Tibial nerve (tissue), 4 donors: Measurements from ENCODE around the gene GPR25. TPM values are rescaled to one million over a fixed set of nuclear protein-coding genes. Genes with fewer than 3 reads are reported as not detected.

Source experiments
- DNase-seq, 2 donors: peaks; one replicate each; pipeline ENCODE4 v3.0.0-alpha.2; 2019; ENCODE audit warnings: low spot score in 2 of 2
- H3K27ac ChIP-seq, 4 donors: fragments of 200-600 bp; sonication (generic) in 3 of 4; one replicate each; pipeline ENCODE4 v1.5.1; 2017 to 2019; ENCODE audit warnings: mild to moderate bottlenecking in 1 of 4
- H3K27me3 ChIP-seq, 2 donors: fragments of 200-600 bp; sonication (generic) in 1 of 2; one replicate each; pipeline versions ENCODE4 v1.5.1 to v1.6.0; 2017 to 2019
- H3K36me3 ChIP-seq, 3 donors: fragments of 200-600 bp; sonication (generic); one replicate each; pipeline ENCODE4 v1.5.1; 2018 to 2019
- H3K4me1 ChIP-seq, 4 donors: fragments of 200-600 bp; sonication (generic) in 3 of 4; one replicate each; pipeline ENCODE4 v1.5.1; 2017 to 2019
- H3K4me3 ChIP-seq, 4 donors: fragments of 200-600 bp; sonication (generic) in 3 of 4; one replicate each; pipeline ENCODE4 v1.5.1; 2017 to 2019; ENCODE audit warnings: mild to moderate bottlenecking in 1 of 4, moderate library complexity in 1 of 4
- H3K9me3 ChIP-seq, 4 donors: fragments of 200-600 bp; sonication (generic) in 3 of 4; one replicate each; pipeline ENCODE4 v1.5.1; 2017 to 2019
- EP300 ChIP-seq, 2 donors: sonication (generic); formaldehyde crosslinking; IDR thresholded peaks; one replicate each; pipeline ENCODE4 v1.6.1; 2017; ENCODE audit warnings: antibody characterized with exemption in 2 of 2, mild to moderate bottlenecking in 1 of 2
- POLR2A ChIP-seq, 2 donors: fragments of 450-650 bp; IDR thresholded peaks; one replicate each; pipeline ENCODE4 v1.6.1; 2017; ENCODE audit warnings: antibody characterized with exemption in 2 of 2, mild to moderate bottlenecking in 2 of 2, moderate library complexity in 2 of 2
- WGBS, 2 donors: methylation state at CpG; one replicate each; pipeline ENCODE4 v1.1.5; 2018; 5-methylcytosine and 5-hydroxymethylcytosine counted together
- total RNA-seq, 4 donors: library from RNA; depleted of rRNA; stranded (reverse); fragments of >200 nt; gene quantifications; one replicate each; pipeline ENCODE4 v1.1.0, GENCODE V29; 2016
- TF ChIP-seq, protein P1 (sequence below), 5 experiments: fragments of 200-600 bp in 3 of 5; fragments of 450-650 bp in 2 of 5; sonication (generic) in 3 of 5; IDR thresholded peaks; one replicate each; pipeline ENCODE4 v1.5.1; 2016 to 2019; ENCODE audit warnings: antibody characterized with exemption in 5 of 5, mild to moderate bottlenecking in 3 of 5, moderate library complexity in 2 of 5

The GPR25 gene
- total RNA-seq, 4 donors from 2014 or later: not detected

- no peak overlapping the region for H3K4me3 ChIP-seq
These were observed 50.8 kb downstream of the GPR25 start for GRCh38 chr1:200923601-200924000.

More at GRCh38 chr1:200923601-200924000, 50.8 kb downstream of the GPR25 start:
- Histone ChIP-seq H3K9me3 (no peaks in the 10 kb centered on the region), H3K27ac (no peak overlapping the region), H3K4me1 (no peaks in the 10 kb centered on the region), H3K36me3 (no peaks in the 10 kb centered on the region), H3K27me3 (no peaks in the 10 kb centered on the region)
- TF ChIP-seq EP300 (IDR thresholded peaks at IDR 0.05) (no peak), POLR2A (IDR thresholded peaks at IDR 0.05) (no peak)
- TF ChIP-seq, protein P1, sequence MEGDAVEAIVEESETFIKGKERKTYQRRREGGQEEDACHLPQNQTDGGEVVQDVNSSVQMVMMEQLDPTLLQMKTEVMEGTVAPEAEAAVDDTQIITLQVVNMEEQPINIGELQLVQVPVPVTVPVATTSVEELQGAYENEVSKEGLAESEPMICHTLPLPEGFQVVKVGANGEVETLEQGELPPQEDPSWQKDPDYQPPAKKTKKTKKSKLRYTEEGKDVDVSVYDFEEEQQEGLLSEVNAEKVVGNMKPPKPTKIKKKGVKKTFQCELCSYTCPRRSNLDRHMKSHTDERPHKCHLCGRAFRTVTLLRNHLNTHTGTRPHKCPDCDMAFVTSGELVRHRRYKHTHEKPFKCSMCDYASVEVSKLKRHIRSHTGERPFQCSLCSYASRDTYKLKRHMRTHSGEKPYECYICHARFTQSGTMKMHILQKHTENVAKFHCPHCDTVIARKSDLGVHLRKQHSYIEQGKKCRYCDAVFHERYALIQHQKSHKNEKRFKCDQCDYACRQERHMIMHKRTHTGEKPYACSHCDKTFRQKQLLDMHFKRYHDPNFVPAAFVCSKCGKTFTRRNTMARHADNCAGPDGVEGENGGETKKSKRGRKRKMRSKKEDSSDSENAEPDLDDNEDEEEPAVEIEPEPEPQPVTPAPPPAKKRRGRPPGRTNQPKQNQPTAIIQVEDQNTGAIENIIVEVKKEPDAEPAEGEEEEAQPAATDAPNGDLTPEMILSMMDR (IDR thresholded peaks at IDR 0.05): no peak
- no peak for DNase-seq
- 38 to 40% methylated on average over 1 of the region's 1 CpG for WGBS, 2 donors

Other genes starting within 250 kb of the GPR25 start
- 10 to 100 TPM; 11.4 to 31.5 (median 18.5) TPM for gene DDX59, start 203.1 kb upstream of the GPR25 start, total RNA-seq
- gene CAMSAP2, start 134.1 kb upstream of the GPR25 start, total RNA-seq: 10 to 100 TPM; 27.3 to 38.9 (median 31.6) TPM
- gene INAVA, start 21.9 kb downstream of the GPR25 start, total RNA-seq: not detected
- 1 to 10 TPM in 3 of 4 donors, under 1 TPM in 1; 0.84 to 3.3 (median 2.6) TPM for gene KIF21B, start 150.7 kb downstream of the GPR25 start, total RNA-seq
- not detected for gene CACNA1S, start 239.4 kb downstream of the GPR25 start, total RNA-seq